CD14-positive monocyte (primary cell): ENCODE results near the gene KCTD21. TPM values are rescaled to one million over a fixed set of nuclear protein-coding genes. Genes with fewer than 3 reads are reported as not detected.

Source experiments
- DNase-seq, 3 donors: peaks; one replicate each; pipeline ENCODE4 v3.0.0-alpha.2; 2011 to 2022
- H2AFZ ChIP-seq: 2 replicates; pipeline ENCODE4 v1.6.0; 2012; ENCODE audit warnings: mild to moderate bottlenecking, low read depth, low read length, inconsistent platforms; ENCODE audit not compliant: insufficient read depth, poor library complexity, severe bottlenecking
- H3K27ac ChIP-seq, 2 donors: 1 replicate in 1 of 2; 2 replicates in 1 of 2; pipeline ENCODE4 v1.5.1; 2012 to 2013; ENCODE audit warnings: low read length in 2 of 2, control low read depth in 1 of 2, inconsistent platforms in 1 of 2, low read depth in 1 of 2, mild to moderate bottlenecking in 1 of 2
- H3K27me3 ChIP-seq, 2 donors: one replicate each; pipeline versions ENCODE4 v1.6.0 to v1.6.1; 2011 to 2013; ENCODE audit warnings: low read length in 2 of 2; ENCODE audit not compliant: control insufficient read depth in 2 of 2, insufficient read depth in 2 of 2
- H3K36me3 ChIP-seq, 2 donors: replicated peaks in 1 of 2; 1 replicate in 1 of 2; 2 replicates in 1 of 2; pipeline versions ENCODE4 v1.5.1 to v1.6.1; 2012 to 2013; ENCODE audit warnings: low read length in 2 of 2, control low read depth in 1 of 2, inconsistent platforms in 1 of 2, mild to moderate bottlenecking in 1 of 2; ENCODE audit not compliant: insufficient read depth in 2 of 2, control insufficient read depth in 1 of 2
- H3K4me1 ChIP-seq, 2 donors: 1 replicate in 1 of 2; 2 replicates in 1 of 2; pipeline versions ENCODE4 v1.5.1 to v1.6.1; 2012 to 2013; ENCODE audit warnings: low read length in 2 of 2, control low read depth in 1 of 2, inconsistent platforms in 1 of 2, mild to moderate bottlenecking in 1 of 2, moderate library complexity in 1 of 2; ENCODE audit not compliant: insufficient read depth in 2 of 2, control insufficient read depth in 1 of 2
- H3K4me2 ChIP-seq: replicated peaks from 2 replicates; pipeline ENCODE3; 2012; ENCODE audit warnings: low read length, moderate library complexity, mild to moderate bottlenecking; ENCODE audit not compliant: poor library complexity, severe bottlenecking; ENCODE audit errors: extremely low read depth
- H3K4me3 ChIP-seq, 3 experiments: fragments of 200-600 bp in 1 of 3; sonication (generic) in 1 of 3; replicated peaks in 1 of 3; 1 replicate in 2 of 3; 2 replicates in 1 of 3; pipeline ENCODE4 v1.5.1; 2011 to 2013; ENCODE audit warnings: low read length in 3 of 3, mild to moderate bottlenecking in 3 of 3, control low read depth in 2 of 3, low read depth in 2 of 3, inconsistent platforms in 1 of 3, moderate library complexity in 1 of 3
- H3K79me2 ChIP-seq: 2 replicates; pipeline ENCODE4 v1.6.0; 2012; ENCODE audit warnings: mild to moderate bottlenecking, control low read depth, inconsistent platforms, low read length, moderate library complexity; ENCODE audit not compliant: insufficient read depth
- H3K9ac ChIP-seq: 2 replicates; pipeline ENCODE4 v1.6.0; 2017; ENCODE audit warnings: low read length, mild to moderate bottlenecking; ENCODE audit not compliant: insufficient read depth, poor library complexity, severe bottlenecking
- H3K9me3 ChIP-seq, 2 donors: replicated peaks in 1 of 2; 1 replicate in 1 of 2; 2 replicates in 1 of 2; pipeline versions ENCODE4 v1.5.1 to v1.6.1; 2012 to 2013; ENCODE audit warnings: low read length in 2 of 2, control low read depth in 1 of 2; ENCODE audit not compliant: control insufficient read depth in 1 of 2, insufficient read depth in 1 of 2
- H4K20me1 ChIP-seq: 2 replicates; pipeline ENCODE4 v1.6.0; 2012; ENCODE audit warnings: mild to moderate bottlenecking, low read length, control low read depth, moderate library complexity; ENCODE audit not compliant: insufficient read depth
- H3K27ac Mint-ChIP-seq, 7 donors: one replicate each; pipeline ENCODE4 v1.8.0; 2020; ENCODE audit warnings: mild to moderate bottlenecking in 7 of 7, mixed read lengths in 7 of 7, moderate library complexity in 6 of 7, inconsistent platforms in 2 of 7
- H3K27me3 Mint-ChIP-seq, 3 donors: one replicate each; pipeline ENCODE4 v1.8.0; 2021 to 2022; ENCODE audit warnings: low read depth in 3 of 3, mild to moderate bottlenecking in 3 of 3, mixed read lengths in 3 of 3, moderate library complexity in 3 of 3, inconsistent platforms in 1 of 3
- H3K36me3 Mint-ChIP-seq, 2 donors: one replicate each; pipeline ENCODE4 v1.8.0; 2020; ENCODE audit warnings: mixed read lengths in 2 of 2, inconsistent platforms in 1 of 2, mild to moderate bottlenecking in 1 of 2
- H3K4me1 Mint-ChIP-seq: one replicate; pipeline ENCODE4 v1.8.0; 2020; ENCODE audit warnings: mild to moderate bottlenecking, mixed read lengths
- H3K4me3 Mint-ChIP-seq, 2 donors: one replicate each; pipeline ENCODE4 v1.8.0; 2020; ENCODE audit warnings: mild to moderate bottlenecking in 2 of 2, mixed read lengths in 2 of 2, moderate library complexity in 1 of 2
- H3K9me3 Mint-ChIP-seq, 7 donors: one replicate each; pipeline ENCODE4 v1.8.0; 2020 to 2022; ENCODE audit warnings: mixed read lengths in 7 of 7, mild to moderate bottlenecking in 6 of 7, moderate library complexity in 6 of 7, inconsistent platforms in 2 of 7
- CTCF ChIP-seq: fragments of 200-600 bp; IDR thresholded peaks from one replicate; pipeline ENCODE4 v1.8.0; 2022; ENCODE audit warnings: antibody characterized with exemption, mild to moderate bottlenecking
- WGBS: methylation state at CpG from one replicate; pipeline ENCODE4 v1.1.5; 2013; ENCODE audit warnings: missing lambda C conversion rate; ENCODE audit not compliant: insufficient coverage; 5-methylcytosine and 5-hydroxymethylcytosine counted together
- intact Hi-C, 2 donors: fragments of 100-400 bp; cut with micrococcal nuclease; formaldehyde crosslinking; loops; one replicate each; pipeline versions ENCODE4 v1.15.0 to v1.15.1; 2023
- polyA plus RNA-seq, 3 donors: library from polyadenylated mRNA; depleted of rRNA in 1 of 3; unstranded in 2 of 3; stranded (reverse) in 1 of 3; fragments of 300-500 nt in 2 of 3; fragments of >200 nt in 1 of 3; fragmentation: Illumina TruSeq in 2 of 3; gene quantifications; 1 replicate in 2 of 3; 2 replicates in 1 of 3; pipeline ENCODE4 v1.2.3, GENCODE V29; 2012 to 2021

The KCTD21 gene
- polyA plus RNA-seq, 3 donors, result 3.2 to 9.2 (median 5.2) TPM

GRCh38 chr11:78158987-78159652, 29.3 kb downstream of the KCTD21 start:
- no peak overlapping the region for H3K4me3 Mint-ChIP-seq

GRCh38 chr11:78156127-78156844, 32.1 kb downstream of the KCTD21 start:
- WGBS, result 58% methylated on average over 2 of the region's 6 CpGs
- Mint-ChIP-seq H3K27me3 (peaks cover 0 to 6% (median 3%) of the 10 kb centered on the region in 3 donors), H3K4me1 (no peaks in the 10 kb centered on the region), H3K4me3 (no peak overlapping the region), H3K36me3 (no peaks in the 10 kb centered on the region), H3K27ac (no peak overlapping the region), H3K9me3 (no peaks in the 10 kb centered on the region)
- H3K9ac ChIP-seq, result no peak overlapping the region
- intact Hi-C loops, result no loop called here
- no peak overlapping the region for H3K27ac ChIP-seq
- H3K4me2 ChIP-seq, result no peak overlapping the region
- TF ChIP-seq CTCF, result no peak
- no peaks in the 10 kb centered on the region for H3K36me3 ChIP-seq
- no peak overlapping the region for H2AFZ ChIP-seq
- no peaks in the 10 kb centered on the region for H4K20me1 ChIP-seq
- no peak overlapping the region for H3K4me3 ChIP-seq
- DNase-seq, result no peak
- no peaks in the 10 kb centered on the region for H3K27me3 ChIP-seq
- no peaks in the 10 kb centered on the region for H3K79me2 ChIP-seq
- no peaks in the 10 kb centered on the region for H3K4me1 ChIP-seq
- H3K9me3 ChIP-seq, result no peaks in the 10 kb centered on the region

More at GRCh38 chr11:78158987-78159652, 29.3 kb downstream of the KCTD21 start:
- Histone ChIP-seq H3K9ac (no peak overlapping the region), H3K27me3 (no peaks in the 10 kb centered on the region), H3K4me3 (no peak overlapping the region), H3K36me3 (no peaks in the 10 kb centered on the region), H3K27ac (no peak overlapping the region), H3K4me1 (no peaks in the 10 kb centered on the region), H3K79me2 (no peaks in the 10 kb centered on the region), H4K20me1 (no peaks in the 10 kb centered on the region), H3K4me2 (no peak overlapping the region), H3K9me3 (no peaks in the 10 kb centered on the region), H2AFZ (no peak overlapping the region)
- DNase-seq, result no peak
- Mint-ChIP-seq H3K27ac (no peak overlapping the region), H3K4me1 (no peaks in the 10 kb centered on the region), H3K36me3 (no peaks in the 10 kb centered on the region), H3K9me3 (no peaks in the 10 kb centered on the region), H3K27me3 (peaks cover 4 to 9% (median 5%) of the 10 kb centered on the region in 3 donors)
- intact Hi-C loops, result no loop called here
- no CpG with 5 or more reads among the region's 6 CpGs for WGBS
- TF ChIP-seq CTCF, result no peak
